Neutrophil (primary cell): ENCODE measurements around the gene POLD2.
"Not testable (repeated sequence)": the region's sequence is repeated elsewhere in the genome, so short reads cannot be mapped to it uniquely, and the experiment has no call there.

Source experiments
- H3K27ac ChIP-seq: fragments of 200-600 bp; sonication (generic); 2 replicates; pipeline ENCODE4 v1.5.1; 2016; ENCODE audit warnings: mild to moderate bottlenecking, moderate library complexity
- H3K27me3 ChIP-seq: fragments of 200-600 bp; sonication (generic); 2 replicates; pipeline ENCODE4 v1.6.0; 2016; ENCODE audit warnings: mild to moderate bottlenecking
- H3K36me3 ChIP-seq: fragments of 200-600 bp; sonication (generic); 2 replicates; pipeline ENCODE4 v1.5.1; 2017
- H3K4me1 ChIP-seq, 2 experiments: fragments of 200-600 bp in 1 of 2; sonication (generic) in 1 of 2; 1 replicate in 1 of 2; 2 replicates in 1 of 2; pipeline versions ENCODE4 v1.5.1 to v1.6.1; 2013 to 2016; ENCODE audit warnings: low read depth in 1 of 2, low read length in 1 of 2, mild to moderate bottlenecking in 1 of 2, moderate library complexity in 1 of 2; ENCODE audit not compliant: control insufficient read depth in 1 of 2, insufficient read depth in 1 of 2
- H3K4me3 ChIP-seq, 2 experiments: fragments of 200-600 bp in 1 of 2; sonication (generic) in 1 of 2; 1 replicate in 1 of 2; 2 replicates in 1 of 2; pipeline ENCODE4 v1.5.1; 2013 to 2016; ENCODE audit warnings: low read depth in 1 of 2, low read length in 1 of 2, mild to moderate bottlenecking in 1 of 2, moderate library complexity in 1 of 2
- H3K9me3 ChIP-seq: fragments of 200-600 bp; sonication (generic); 2 replicates; pipeline ENCODE4 v1.5.1; 2016
- CTCF ChIP-seq: fragments of 200-600 bp; sonication (generic); IDR thresholded peaks from 2 replicates; pipeline ENCODE4 v1.5.1; 2016; ENCODE audit warnings: antibody characterized with exemption

The POLD2 gene

GRCh38 chr7:44123190-44124003, at the start of gene POLD2:
Gene POLD2, minus strand, starts transcription at chr7:44123548. Its CDS starts 1,495 bp downstream, at chr7:44122053.
- Histone ChIP-seq H3K27me3 (peaks cover 7% of the 10 kb centered on the region), H3K36me3 (no peaks in the 10 kb centered on the region), H3K9me3 (no peaks in the 10 kb centered on the region), H3K4me3 (peak within 1 kb of the TSS; percentile 72 to 86), H3K4me1 (peaks cover 13 to 15% of the 10 kb centered on the region in 2 experiments), H3K27ac (peak within 1 kb of the TSS; percentile 37)
- TF ChIP-seq CTCF: peak; percentile 52

GRCh38 chr7:44172803-44173424, 49.6 kb upstream of the POLD2 start:
- Histone ChIP-seq H3K4me1 (no peaks in the 10 kb centered on the region), H3K27ac (no peak overlapping the region), H3K36me3 (no peaks in the 10 kb centered on the region), H3K9me3 (no peaks in the 10 kb centered on the region), H3K27me3 (no peaks in the 10 kb centered on the region), H3K4me3 (no peak overlapping the region)
- no peak for TF ChIP-seq CTCF

GRCh38 chr7:44172352-44172751, 49.0 kb upstream of the POLD2 start:
- Histone ChIP-seq H3K27ac (no peak overlapping the region), H3K9me3 (no peaks in the 10 kb centered on the region), H3K27me3 (no peaks in the 10 kb centered on the region), H3K36me3 (no peaks in the 10 kb centered on the region), H3K4me1 (no peaks in the 10 kb centered on the region), H3K4me3 (no peak overlapping the region)
- TF ChIP-seq CTCF: no peak

GRCh38 chr7:44171901-44172300, 48.6 kb upstream of the POLD2 start:
- H3K9me3 ChIP-seq, H3K36me3 ChIP-seq, H3K4me3 ChIP-seq, H3K4me1 ChIP-seq, H3K27ac ChIP-seq, H3K27me3 ChIP-seq: not testable (repeated sequence)

- no peaks in the 10 kb centered on the region for H3K36me3 ChIP-seq
- no peaks in the 10 kb centered on the region for H3K9me3 ChIP-seq
- no peaks in the 10 kb centered on the region for H3K4me1 ChIP-seq
- no peaks in the 10 kb centered on the region for H3K27me3 ChIP-seq
- H3K27ac ChIP-seq: no peak overlapping the region
- H3K4me3 ChIP-seq: no peak overlapping the region
- TF ChIP-seq CTCF: no peak
Measured at GRCh38 chr7:44167920-44168319, 44.6 kb upstream of the POLD2 start.

GRCh38 chr7:44163591-44163990, 40.2 kb upstream of the POLD2 start:
- no peaks in the 10 kb centered on the region for H3K4me1 ChIP-seq
- H3K36me3 ChIP-seq: no peaks in the 10 kb centered on the region
- no peak for TF ChIP-seq CTCF
- H3K9me3 ChIP-seq: no peaks in the 10 kb centered on the region
- no peak overlapping the region for H3K4me3 ChIP-seq
- H3K27me3 ChIP-seq: no peaks in the 10 kb centered on the region
- H3K27ac ChIP-seq: no peak overlapping the region
